GM18517 (cell line): ENCODE data around the gene C17orf67.

Experiments
- ATAC-seq: cut with Tn5 transposase; IDR thresholded peaks from one replicate; pipeline ENCODE4 v1.9.1; 2021; ENCODE audit warnings: mild to moderate bottlenecking, moderate library complexity; ENCODE audit not compliant: unreplicated experiment

C17orf67 gene, protein sequence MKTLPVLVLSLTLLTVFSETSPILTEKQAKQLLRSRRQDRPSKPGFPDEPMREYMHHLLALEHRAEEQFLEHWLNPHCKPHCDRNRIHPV

DNA sequence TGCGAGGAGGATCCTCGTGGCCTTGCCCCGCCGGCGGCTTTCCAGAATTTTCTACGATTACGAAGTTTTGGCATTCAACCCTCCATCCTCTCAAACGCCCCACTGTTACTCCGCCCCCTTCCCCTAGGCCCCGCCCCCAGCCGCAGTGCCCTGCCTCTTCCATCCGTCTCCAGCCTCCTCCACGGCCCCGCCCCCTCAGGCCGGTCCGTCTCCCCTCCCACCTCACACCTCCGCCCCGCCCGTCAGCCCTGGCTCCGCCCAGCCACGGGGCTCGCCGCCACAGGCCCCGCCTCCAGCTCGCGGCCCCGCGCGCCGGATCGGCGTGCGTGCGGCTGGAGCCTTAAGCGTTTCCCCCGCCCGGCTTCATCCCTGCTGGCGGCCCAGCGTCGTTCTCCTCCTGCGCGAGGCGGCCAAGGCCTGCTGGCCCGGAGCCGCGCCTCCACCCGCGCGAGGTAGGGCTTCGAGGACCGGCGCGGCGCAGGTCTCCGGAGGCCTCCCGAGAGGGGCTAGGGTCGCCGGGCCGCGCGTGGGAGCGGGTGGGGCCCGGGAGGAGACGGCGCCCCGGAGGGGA lies at the start of gene C17orf67, which contains the start of gene DGKE:
C17orf67 (minus strand) TSS at position 112 of the 571 bp plus-strand sequence. CDS start 18,110 bp downstream, outside the sequence.
DGKE (plus strand) TSS at position 343 of the 571 bp plus-strand sequence. CDS start 645 bp downstream, outside the sequence.
- ATAC-seq: peak; percentile 68

DNA sequence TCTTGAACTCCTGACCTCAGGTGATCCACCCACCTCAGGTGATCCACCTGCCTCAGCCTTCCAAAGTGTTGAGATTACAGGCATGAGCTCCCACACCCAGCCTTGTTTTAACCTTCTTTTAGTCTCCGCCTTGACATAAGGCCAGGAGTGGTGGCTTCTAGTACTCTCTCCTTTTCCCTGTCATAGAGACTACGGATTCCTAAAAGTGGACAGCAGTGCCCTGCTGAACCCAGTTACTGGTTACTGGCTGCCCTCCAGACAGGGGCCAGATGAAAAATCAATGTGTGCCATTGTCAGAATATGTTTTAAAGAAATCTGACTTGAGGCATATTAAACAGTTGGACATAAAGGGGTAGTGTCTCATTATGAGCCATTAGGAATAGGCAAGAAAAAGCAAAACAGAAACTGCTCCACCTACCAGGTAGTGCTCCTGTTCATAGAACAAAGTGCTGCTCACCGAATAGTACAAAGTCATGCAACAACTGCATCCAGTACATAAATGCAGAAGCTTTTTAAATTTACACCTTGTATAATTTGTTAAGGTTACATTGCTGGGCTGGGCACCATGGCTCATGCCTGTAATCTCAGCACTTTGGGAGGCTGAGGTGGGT lies 48.1 kb upstream of the C17orf67 start:
- no peak for ATAC-seq

DNA sequence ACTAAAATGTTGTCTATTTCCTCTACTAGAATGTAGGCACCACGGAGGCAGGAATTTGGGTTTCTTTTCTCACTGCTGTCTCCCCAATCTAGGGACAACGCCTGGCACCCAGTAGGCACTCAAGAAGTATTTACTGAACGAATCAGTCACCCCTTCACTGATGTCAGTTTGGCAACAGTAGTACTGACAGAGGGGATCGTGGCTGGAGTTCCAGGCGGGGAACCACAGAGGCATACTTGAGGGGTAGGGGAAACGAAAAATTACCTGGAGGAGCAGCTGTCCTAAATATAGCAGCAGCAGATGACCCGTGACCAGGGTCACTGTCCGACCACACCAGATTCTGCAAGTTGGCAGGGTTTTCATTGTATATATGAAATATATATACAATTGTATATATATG lies 46.9 kb upstream of the C17orf67 start:
- no peak for ATAC-seq

DNA sequence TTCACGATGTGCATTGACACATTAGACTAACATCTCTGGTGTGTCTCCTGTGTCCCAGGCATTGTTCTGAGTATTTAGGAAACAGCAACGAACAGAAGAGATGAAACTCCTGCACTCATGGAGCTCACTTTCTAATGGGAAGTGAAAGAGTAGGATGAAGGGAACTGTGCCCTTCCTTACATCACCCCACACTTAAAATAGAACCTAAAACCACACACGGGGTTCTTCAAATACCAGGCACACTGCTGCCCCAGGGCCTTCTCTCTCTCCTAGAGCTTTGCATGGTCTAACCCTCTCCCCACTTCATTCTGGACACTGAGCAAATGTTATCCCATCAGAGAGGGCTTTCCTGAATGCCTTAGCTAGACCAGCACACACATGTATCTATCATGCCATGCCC lies 46.4 kb upstream of the C17orf67 start:
- ATAC-seq: no peak

DNA sequence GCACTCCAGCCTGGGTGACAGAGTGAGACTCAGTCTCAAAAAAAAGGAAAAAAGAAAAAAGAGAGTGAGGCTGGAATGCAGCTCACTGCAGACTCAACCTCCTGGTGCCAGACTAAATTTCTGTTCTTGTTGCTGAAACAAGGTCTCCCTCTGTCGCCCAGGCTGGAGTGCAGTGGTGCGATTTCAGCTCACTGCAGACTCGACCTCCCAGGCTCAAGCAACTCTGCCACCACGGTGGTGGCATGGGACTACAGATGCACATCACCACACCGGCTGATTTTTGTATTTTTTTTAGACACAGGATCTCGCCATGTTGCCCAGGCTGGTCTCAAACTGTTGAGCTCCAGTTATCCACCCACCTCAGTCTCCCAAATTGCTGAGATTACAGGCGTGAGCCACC lies 45.6 kb upstream of the C17orf67 start:
- no peak for ATAC-seq

DNA sequence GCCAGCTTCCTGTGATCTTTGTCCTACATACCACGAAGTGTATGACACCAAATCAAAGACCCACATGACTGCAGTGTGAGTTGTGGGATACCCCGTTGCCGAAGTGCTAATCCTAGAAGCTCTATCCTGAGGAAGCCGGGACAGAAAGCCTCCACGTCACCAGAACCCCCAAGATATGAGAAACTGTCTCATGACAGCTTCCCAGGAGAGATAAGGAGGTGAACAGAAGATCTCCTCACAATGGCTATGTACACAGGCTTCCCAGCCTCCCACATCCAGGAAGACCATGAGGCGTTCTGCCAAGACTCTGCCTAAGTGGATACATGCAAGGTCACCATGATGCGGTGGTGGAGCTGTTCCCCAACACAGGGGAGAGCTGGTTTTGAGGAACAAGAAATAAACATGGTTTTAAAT lies 43.1 kb upstream of the C17orf67 start:
- ATAC-seq: no peak

DNA sequence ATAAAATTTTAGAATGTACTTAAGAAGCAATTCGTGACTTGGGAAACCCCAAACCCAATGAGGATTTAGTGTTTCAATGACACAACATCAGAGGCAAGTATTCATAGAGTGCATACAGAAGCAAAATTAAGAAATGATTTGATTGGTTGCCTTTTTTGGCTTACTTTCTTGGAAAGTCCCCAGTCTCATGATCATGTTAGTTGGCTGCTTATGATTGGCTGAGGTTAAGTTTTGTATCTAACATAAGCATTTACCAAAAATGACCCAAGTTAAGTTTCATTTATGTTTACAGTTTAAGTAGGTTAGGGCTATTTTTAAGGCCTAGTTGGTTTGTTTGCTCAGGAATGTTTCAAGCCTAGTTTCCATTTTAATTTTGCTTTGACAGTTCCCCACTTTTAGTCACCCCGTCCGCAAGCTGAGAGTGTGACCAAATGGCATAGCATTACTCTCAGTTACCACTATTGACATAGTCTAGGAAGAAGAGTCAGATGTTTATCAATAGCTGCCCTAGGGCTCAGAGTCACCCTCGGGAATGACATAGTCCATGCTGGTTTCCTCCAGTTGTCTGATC lies 36.4 kb upstream of the C17orf67 start:
- ATAC-seq: peak; percentile 51

DNA sequence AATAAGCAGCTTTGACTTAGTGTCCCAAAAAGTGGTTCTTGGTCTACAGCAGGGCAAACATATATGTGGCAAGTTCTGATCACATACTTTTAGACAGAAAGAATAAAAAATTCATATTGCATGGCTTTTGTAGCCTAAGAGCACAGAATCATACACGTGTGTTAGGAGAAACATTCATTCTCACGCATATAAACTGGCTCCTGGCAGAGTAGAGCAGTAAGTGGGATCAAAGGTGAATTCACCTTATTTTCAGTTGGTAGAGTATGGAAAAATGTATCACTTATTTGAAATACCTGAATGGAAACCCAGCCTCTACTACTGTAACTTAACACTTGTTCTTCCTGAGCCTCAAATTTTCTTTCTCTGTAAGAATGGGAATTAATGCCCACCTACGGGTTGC lies 35.0 kb upstream of the C17orf67 start:
- no peak for ATAC-seq

DNA sequence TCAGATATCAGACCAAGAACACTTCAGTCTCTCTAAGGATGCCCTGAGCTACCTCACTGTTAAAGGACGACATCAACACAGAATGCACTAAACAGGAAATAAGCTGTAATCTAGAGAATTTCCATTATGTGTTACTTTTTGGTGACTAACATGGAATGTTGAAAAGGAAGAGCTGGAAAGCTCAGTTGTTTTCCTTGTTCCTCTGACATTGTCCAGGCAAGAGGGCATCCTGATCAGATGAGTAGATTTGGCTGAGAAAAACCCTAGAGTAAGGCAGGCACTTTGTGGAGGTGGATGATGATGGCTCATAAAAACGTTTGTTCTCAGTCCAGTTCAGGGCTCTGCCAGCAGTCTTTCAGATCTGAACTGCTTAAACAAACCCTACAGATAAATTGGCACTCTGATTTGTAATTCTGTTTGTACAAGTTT lies 34.2 kb upstream of the C17orf67 start:
- ATAC-seq: no peak

DNA sequence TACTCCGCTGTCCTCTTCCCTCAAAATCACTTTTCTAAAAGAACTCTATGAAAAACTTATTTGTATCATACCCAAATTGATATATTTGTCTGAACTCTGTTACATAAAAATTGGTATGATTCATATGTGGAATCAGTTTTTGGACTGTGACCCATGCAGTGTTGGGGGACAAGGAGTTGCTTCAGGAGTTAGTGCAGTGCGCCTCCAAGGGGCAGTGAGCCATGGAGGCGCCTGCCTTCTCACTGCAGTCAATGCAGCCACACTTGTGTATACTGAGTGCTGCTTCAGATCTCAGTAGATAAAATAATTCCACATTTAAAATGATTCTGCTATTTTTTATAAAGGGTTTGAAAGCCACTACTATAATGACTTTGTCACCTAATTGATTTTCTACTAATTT lies 32.8 kb upstream of the C17orf67 start:
- no peak for ATAC-seq

DNA sequence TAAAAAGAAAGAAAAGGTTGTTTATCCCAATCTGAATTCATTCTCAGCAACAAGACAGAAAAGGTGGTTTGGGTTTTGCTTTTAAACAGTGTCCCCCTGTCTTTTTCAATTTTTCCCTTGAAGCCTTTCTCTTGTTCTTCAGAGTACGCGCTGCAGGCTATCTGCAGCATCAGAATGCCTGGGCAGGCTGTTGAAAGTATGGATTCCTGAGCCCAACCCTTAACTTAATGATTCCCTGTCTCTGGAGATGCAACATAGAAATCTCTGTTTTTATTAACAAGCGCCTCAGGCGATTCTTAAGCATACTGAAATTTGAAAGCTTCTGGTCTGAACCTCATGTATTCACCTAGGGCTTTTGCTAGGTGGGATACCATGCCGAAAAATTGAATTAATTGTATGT lies 32.4 kb upstream of the C17orf67 start:
- no peak for ATAC-seq

DNA sequence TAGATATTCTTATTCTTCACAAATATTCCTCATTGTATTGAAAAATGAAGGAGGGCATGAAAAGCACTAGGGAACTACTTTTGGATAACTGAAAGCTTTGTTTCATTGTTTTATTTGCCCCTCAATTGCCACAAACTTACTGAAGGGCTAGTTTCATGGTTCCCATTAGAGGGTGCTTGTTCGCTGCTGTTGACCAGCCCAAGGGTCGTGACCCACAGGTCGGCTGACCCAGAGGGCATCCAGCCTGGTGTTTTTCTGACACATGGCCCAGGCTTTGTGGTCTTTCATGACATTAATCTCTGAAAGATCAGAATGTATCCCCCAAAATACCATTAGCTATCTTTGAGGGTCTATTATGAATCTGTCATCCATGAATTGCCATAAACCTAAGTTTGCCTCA lies 30.3 kb upstream of the C17orf67 start:
- ATAC-seq: no peak

DNA sequence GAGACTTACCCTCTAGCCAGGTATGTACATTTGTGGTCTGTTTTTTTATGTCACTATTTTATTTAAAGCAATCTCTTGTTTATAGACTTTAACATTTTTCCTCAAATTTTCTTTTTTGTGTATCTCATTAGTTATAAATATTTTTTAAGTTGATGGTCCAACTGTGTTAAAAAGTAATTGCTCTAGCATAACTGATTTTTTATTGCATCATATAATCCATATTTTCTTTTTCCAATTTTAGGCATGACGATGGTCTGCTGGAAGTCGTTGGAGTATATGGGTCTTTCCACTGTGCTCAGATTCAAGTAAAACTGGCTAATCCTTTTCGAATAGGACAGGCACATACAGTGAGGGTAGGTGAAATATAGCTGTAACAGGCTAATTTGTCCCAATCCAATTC lies 28.2 kb upstream of the C17orf67 start:
- ATAC-seq: no peak

DNA sequence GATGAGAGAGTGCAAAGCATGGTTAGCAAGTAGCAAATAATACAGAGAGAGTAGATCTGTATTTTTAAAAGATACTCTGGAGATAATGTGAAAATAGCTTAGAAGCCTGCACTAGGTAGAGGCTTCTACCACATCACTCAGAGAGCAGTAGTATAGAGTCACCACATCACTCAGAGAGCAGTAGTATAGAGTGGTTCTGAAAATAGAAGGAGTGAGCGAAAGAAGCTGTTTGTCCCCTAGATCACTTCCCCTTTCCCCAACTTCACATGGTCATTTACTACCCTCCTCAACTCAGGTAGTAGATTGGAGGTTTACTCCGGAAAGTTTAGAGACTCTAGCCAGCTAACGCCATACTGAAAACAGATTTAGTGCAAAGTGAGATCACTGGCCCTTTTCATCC lies 17.3 kb upstream of the C17orf67 start:
- ATAC-seq: no peak

DNA sequence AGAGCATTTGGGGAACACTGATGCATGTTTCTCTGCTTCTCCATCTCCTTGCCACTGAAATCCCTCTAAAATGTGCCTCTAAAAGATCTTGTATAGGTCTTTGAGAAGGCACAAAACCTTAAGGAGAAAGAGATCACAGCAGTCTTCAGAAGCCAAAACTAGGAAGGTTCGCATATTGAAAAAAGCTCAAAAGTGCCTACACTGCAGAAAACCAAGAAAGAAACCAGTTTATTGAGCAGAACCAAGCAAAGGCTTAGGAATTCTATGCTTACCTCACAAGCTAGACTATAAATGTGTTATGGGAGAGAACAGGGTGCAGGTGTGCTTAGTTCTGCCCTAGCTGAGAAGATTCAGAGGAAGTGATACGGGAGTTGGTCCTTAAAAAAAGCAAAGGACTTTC lies 16.9 kb upstream of the C17orf67 start:
- no peak for ATAC-seq

DNA sequence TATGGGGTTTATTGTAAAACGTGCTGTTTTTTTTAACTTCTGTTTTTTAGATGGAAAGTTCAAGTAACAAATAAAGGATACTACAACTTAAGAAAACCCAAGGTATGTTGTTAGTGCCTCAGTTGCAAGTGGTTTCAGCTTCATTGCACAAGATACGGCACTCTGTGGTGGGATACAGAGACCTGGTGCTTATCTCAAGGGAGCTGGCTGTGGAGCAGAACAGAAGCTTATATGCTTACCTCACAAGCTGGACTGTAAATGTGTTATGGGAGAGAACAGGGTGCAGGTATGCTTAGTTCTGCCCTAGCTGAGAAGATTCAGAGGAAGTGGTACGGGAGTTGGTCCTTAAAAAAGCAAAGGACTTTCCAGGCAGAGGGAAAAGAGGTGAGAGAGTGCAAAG lies 15.4 kb upstream of the C17orf67 start:
- no peak for ATAC-seq

DNA sequence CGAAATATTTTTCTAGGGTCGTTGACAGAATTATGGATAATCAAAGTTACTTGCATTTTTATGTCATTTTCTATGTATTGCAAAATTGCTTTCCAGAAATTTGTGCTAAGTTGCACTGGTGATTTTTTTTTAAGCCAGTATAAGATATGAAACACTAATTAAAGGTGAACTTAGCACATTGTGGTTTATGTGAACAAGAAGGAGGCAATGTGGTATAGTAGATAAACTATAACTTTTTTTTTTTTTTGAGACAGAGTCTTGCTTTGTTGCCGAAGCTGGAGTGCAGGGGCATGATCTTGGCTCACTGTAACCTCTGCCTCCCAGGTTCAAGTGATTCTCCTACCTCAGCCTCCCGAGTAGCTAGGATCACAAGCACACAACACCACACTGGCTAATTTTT lies 13.4 kb upstream of the C17orf67 start:
- ATAC-seq: no peak

DNA sequence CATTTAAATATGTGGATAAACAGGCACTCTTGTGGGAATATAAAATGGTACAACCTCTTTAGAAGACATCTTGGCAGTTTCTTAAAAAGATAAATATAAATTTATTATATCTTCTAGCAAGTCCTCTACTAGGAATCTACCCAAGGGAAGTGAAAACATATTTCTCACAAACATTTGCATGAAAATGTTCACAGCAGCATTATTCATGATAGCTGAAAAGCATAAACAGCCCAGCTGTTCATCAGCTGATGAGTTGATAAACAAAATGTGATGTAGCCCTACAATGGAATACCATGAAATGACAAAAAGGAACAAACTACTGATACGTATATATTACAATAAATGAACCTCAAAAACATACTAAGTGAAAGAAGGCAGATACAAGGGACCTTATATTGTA lies 12.2 kb upstream of the C17orf67 start:
- no peak for ATAC-seq

DNA sequence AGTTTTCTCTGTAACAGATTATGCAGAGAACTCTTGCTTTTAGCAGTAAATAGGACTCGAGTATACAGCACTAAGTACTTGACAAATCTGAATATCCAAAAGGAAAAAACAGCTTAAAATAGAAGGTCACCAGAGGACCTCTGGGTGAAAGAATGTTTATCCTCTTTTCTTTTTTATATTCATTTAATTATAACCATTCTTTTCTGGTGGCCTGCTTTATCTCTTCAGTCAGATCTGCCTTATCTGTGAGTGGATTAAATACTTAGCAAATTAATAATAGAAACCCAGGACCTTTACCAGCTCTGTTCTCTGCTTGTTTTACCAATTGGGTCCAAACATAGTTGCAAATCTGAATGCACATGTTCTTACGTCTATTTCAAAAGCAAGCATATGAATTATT lies 8.9 kb upstream of the C17orf67 start:
- no peak for ATAC-seq

DNA sequence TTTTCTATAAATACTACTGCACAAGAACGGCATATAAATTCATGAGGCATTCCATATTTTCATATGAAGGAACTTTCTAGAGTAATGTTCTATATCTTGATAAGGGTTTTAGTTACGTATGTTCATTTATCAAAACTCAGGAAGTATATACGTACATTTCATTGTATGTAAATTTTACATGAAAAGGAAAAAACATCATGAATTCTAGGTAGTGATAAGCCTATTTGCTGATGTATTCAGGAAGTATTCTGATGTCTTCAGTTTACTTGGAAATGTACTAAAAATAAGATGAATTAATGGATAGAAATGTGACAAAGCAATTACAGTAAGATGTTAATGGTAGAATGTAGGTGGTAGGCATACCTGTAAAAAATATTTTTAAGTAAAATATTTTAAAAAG lies 5.0 kb upstream of the C17orf67 start:
- no peak for ATAC-seq

DNA sequence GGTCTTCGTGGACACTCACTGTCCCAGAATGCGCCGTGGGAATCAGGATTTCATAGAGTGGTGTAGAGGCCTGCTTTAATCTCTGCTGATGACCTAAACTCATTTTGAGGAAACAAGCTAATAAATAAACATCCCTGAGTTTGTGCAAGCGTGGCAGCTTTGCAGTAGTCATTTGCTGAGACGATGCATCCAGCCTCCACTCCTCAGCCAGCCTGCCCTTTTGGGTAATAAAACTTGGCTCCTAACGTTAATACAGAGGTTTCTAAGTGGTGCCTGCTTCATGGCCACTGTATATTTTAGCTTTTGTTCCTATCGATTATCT lies 1.5 kb upstream of the C17orf67 start:
- ATAC-seq: no peak
